Gastroesophageal sphincter (tissue), 4 donors: ENCODE results near the gene DNAJB8. TPM values are rescaled to one million over a fixed set of nuclear protein-coding genes. Genes with fewer than 3 reads are reported as not detected.
A peak's percentile ranks its signal among the peaks of the same experiment; 100 is the strongest.

Source experiments
- ATAC-seq: fragments of 150-250 bp; one replicate; pipeline ENCODE4 v1.9.1; 2016; ENCODE audit warnings: mild to moderate bottlenecking, moderate library complexity
- H3K27ac ChIP-seq, 4 donors: fragments of 200-600 bp; sonication (generic) in 3 of 4; 1 replicate in 3 of 4; 2 replicates in 1 of 4; pipeline ENCODE4 v1.5.1; 2016 to 2019
- H3K27me3 ChIP-seq: fragments of 200-600 bp; sonication (generic); one replicate; pipeline ENCODE4 v1.5.1; 2019
- H3K36me3 ChIP-seq, 2 donors: fragments of 200-600 bp; sonication (generic); one replicate each; pipeline ENCODE4 v1.5.1; 2019; ENCODE audit warnings: control low read depth in 1 of 2
- H3K4me1 ChIP-seq, 3 donors: fragments of 200-600 bp; sonication (generic); 1 replicate in 2 of 3; 2 replicates in 1 of 3; pipeline ENCODE4 v1.5.1; 2016 to 2019; ENCODE audit warnings: control low read depth in 2 of 3
- H3K4me3 ChIP-seq, 2 donors: fragments of 200-600 bp; sonication (generic); one replicate each; pipeline ENCODE4 v1.5.1; 2019; ENCODE audit warnings: mild to moderate bottlenecking in 1 of 2, moderate library complexity in 1 of 2
- H3K9me3 ChIP-seq, 3 donors: fragments of 200-600 bp; sonication (generic); one replicate each; pipeline ENCODE4 v1.5.1; 2017 to 2019; ENCODE audit warnings: control low read depth in 2 of 3
- CTCF ChIP-seq, 4 experiments: fragments of 200-600 bp in 2 of 4; fragments of 450-650 bp in 2 of 4; sonication (generic) in 1 of 4; IDR thresholded peaks; one replicate each; pipeline ENCODE4 v1.5.1; 2017 to 2019; ENCODE audit warnings: antibody characterized with exemption in 4 of 4, mild to moderate bottlenecking in 2 of 4, moderate library complexity in 2 of 4
- EP300 ChIP-seq: sonication (generic); formaldehyde crosslinking; IDR thresholded peaks from one replicate; pipeline ENCODE4 v1.6.1; 2017; ENCODE audit warnings: antibody characterized with exemption, mild to moderate bottlenecking
- POLR2A ChIP-seq, 2 donors: fragments of 450-650 bp; IDR thresholded peaks; one replicate each; pipeline ENCODE4 v1.6.1; 2017; ENCODE audit warnings: antibody characterized with exemption in 2 of 2, mild to moderate bottlenecking in 2 of 2, moderate library complexity in 1 of 2
- POLR2AphosphoS5 ChIP-seq: sonication (generic); formaldehyde crosslinking; IDR thresholded peaks from one replicate; pipeline ENCODE4 v1.6.1; 2017; ENCODE audit warnings: antibody characterized with exemption
- WGBS, 2 donors: methylation state at CpG; one replicate each; pipeline ENCODE4 v1.1.5; 2018; ENCODE audit warnings: low coverage in 1 of 2; 5-methylcytosine and 5-hydroxymethylcytosine counted together
- total RNA-seq, 4 donors: library from RNA; depleted of rRNA; stranded (reverse); fragments of >200 nt; gene quantifications; one replicate each; pipeline ENCODE4 v1.1.0, GENCODE V29; 2016

DNAJB8 gene
- total RNA-seq, 4 donors from 2014 or later, result not detected

GRCh38 chr3:128468285-128468790 lies 1.6 kb upstream of the DNAJB8 start:
- 56 to 80% methylated on average over 1 to 5 of the region's 17 CpGs for WGBS, 2 donors
- peaks cover 77% of the 10 kb centered on the region for H3K27me3 ChIP-seq
- H3K4me1 ChIP-seq, result no peaks in the 10 kb centered on the region
- TF ChIP-seq EP300 (no peak), POLR2AphosphoS5 (no peak), POLR2A (IDR thresholded peaks at IDR 0.05) (no peak), CTCF (IDR thresholded peaks at IDR 0.05) (no peak)
- H3K27ac ChIP-seq, result no peak overlapping the region
- ATAC-seq, result no peak
- H3K4me3 ChIP-seq, result no peak overlapping the region
- H3K36me3 ChIP-seq, result no peaks in the 10 kb centered on the region
- peaks cover 0 to 6% (median 0%) of the 10 kb centered on the region in 3 donors for H3K9me3 ChIP-seq

GRCh38 chr3:128464702-128465101 lies 2.0 kb downstream of the DNAJB8 start:
- no peaks in the 10 kb centered on the region for H3K4me1 ChIP-seq
- WGBS, 2 donors, result 0 to 29% methylated on average over 1 of the region's 1 CpG

GRCh38 chr3:128464188-128464587 lies 2.5 kb downstream of the DNAJB8 start:
- H3K27me3 ChIP-seq, result peaks cover 44% of the 10 kb centered on the region

More at GRCh38 chr3:128464702-128465101, 2.0 kb downstream of the DNAJB8 start:
- H3K27ac ChIP-seq, result no peak overlapping the region
- H3K4me3 ChIP-seq, result no peak overlapping the region
- H3K27me3 ChIP-seq, result peaks cover 49% of the 10 kb centered on the region
- H3K36me3 ChIP-seq, result no peaks in the 10 kb centered on the region
- TF ChIP-seq POLR2AphosphoS5 (no peak), EP300 (no peak), POLR2A (IDR thresholded peaks at IDR 0.05) (no peak), CTCF (IDR thresholded peaks at IDR 0.05) (no peak)
- no peaks in the 10 kb centered on the region for H3K9me3 ChIP-seq
- no peak for ATAC-seq

GRCh38 chr3:128463771-128464170 lies 2.9 kb downstream of the DNAJB8 start:
- no peak overlapping the region for H3K27ac ChIP-seq
- 74 to 86% methylated on average over 5 to 6 of the region's 10 CpGs for WGBS, 2 donors
- no peak for ATAC-seq

More at GRCh38 chr3:128464188-128464587, 2.5 kb downstream of the DNAJB8 start:
- Histone ChIP-seq H3K9me3 (no peaks in the 10 kb centered on the region), H3K36me3 (no peaks in the 10 kb centered on the region), H3K4me3 (no peak overlapping the region), H3K4me1 (no peaks in the 10 kb centered on the region), H3K27ac (no peak overlapping the region)
- no peak for ATAC-seq
- TF ChIP-seq POLR2AphosphoS5, result no peak
- peak in 1 of 4 experiments; percentile 19 for TF ChIP-seq CTCF (IDR thresholded peaks at IDR 0.05)
- TF ChIP-seq POLR2A (IDR thresholded peaks at IDR 0.05), result no peak
- TF ChIP-seq EP300, result no peak
- 43 to 66% methylated on average over 4 to 7 of the region's 7 CpGs for WGBS, 2 donors

More at GRCh38 chr3:128463771-128464170, 2.9 kb downstream of the DNAJB8 start:
- TF ChIP-seq EP300 (no peak), POLR2AphosphoS5 (no peak), CTCF (IDR thresholded peaks at IDR 0.05) (no peak), POLR2A (IDR thresholded peaks at IDR 0.05) (no peak)
- no peaks in the 10 kb centered on the region for H3K9me3 ChIP-seq
- H3K27me3 ChIP-seq, result peaks cover 40% of the 10 kb centered on the region
- H3K4me3 ChIP-seq, result no peak overlapping the region
- no peaks in the 10 kb centered on the region for H3K4me1 ChIP-seq
- H3K36me3 ChIP-seq, result no peaks in the 10 kb centered on the region
